ENCODE measurements around the gene LGALSL.

LGALSL gene

DNA sequence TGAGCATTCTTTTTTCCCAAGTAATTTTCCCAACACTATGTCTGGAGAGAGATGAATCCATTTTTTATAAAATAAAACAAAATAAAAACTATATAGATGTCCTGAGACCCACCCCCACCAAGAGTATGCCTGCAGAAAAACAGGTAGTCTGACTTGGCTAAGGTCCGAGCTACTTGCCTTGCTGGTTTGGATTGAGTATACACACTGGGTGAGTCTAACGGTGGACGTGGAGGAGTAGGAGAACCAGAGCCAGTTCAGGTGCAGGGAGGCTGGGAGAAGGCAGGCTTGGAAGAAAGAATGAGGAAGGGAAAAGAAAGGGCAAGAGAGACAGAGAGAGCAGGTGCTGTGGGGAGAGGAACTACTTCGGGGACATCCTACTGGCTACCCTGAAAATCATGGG is 48.9 kb downstream of the LGALSL start:
- no peak for DNase-seq

DNA sequence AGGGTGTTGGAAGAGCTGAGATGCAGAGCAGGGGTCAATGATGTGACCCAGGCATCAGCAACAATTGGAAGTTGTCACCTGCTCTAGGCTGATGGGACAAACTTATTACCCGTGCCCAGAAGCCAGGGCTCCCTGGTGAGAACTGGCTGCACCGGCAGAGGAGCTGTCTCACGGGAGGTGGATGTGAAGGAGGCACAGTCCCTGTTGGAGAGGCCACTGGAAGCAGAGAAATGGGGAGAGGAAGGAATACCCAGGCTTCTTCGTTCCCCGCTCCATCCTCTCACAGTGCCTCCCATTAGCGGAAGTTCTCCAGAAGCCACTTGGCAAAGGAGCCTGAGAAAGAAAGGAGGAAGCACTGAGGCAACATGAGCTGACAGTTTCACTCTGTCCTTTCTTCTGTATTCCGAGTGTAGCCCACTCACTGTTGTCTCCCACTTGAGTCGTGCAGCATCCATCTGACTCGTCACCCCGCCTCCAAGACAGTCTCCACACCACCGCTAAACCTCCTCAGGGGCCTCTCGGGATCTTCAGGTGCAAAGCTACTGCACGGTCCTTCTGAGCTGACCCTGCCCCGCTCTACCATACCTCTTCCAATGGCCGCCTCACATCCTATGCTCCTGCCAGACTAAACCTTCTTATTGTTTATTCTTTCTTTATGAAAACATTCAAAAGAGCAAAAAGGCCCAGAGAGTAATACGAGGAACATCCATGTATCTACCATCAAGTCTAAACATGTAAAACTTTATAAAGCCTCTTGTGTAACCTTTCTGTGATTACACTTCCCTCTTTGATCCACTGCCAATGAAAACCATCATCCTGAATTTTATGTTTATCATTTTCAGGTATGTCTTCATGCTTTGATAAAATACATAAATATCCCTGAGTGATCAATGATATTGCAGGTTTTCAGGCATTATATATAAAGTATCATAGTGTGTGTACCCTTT is 51.1 kb downstream of the LGALSL start:
- no peak for DNase-seq

DNA sequence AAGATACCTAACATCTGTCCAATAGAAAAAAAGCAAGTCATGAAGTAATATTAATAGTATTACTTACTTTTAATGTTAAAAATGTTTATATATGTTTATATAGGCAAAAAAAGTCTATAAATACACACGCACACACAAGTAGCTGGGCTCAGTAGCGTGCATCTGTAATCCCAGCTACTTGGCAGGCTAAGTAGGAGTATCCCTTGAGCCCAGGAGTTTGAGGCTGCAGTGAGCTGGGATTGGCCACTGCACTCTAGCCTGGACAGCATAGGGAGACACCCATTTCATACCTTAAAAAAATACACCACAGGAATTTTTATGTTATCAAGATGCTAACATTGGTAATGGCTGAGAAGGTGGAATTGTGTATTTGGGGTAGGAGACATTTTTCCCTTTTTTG is 52.7 kb downstream of the LGALSL start:
- DNase-seq = no peak

Data from SHP77 treated with DMSO at 0.1 percent for 48 hours (cell line).